ENCODE results near the gene RGS7. TPM values are rescaled to one million over a fixed set of nuclear protein-coding genes. Genes with fewer than 3 reads are reported as not detected.

RGS7 gene
- total RNA-seq, 1 donor from 2014 or later, result not detected

GRCh38 chr1:240936911-240937668 is 419.9 kb downstream of the RGS7 start:
- no peaks in the 10 kb centered on the region for H3K36me3 ChIP-seq (ENCODE audit: control insufficient read depth, insufficient read depth, low read length)
- FAIRE-seq (no peak), DNase-seq (ENCODE audit: low read depth) (no peak)
- no peak overlapping the region for H3K4me3 ChIP-seq (ENCODE audit: low read depth, low read length)
- no peaks in the 10 kb centered on the region for H3K27me3 ChIP-seq (ENCODE audit: control insufficient read depth, insufficient read depth, low read length)
- TF ChIP-seq, protein P1, sequence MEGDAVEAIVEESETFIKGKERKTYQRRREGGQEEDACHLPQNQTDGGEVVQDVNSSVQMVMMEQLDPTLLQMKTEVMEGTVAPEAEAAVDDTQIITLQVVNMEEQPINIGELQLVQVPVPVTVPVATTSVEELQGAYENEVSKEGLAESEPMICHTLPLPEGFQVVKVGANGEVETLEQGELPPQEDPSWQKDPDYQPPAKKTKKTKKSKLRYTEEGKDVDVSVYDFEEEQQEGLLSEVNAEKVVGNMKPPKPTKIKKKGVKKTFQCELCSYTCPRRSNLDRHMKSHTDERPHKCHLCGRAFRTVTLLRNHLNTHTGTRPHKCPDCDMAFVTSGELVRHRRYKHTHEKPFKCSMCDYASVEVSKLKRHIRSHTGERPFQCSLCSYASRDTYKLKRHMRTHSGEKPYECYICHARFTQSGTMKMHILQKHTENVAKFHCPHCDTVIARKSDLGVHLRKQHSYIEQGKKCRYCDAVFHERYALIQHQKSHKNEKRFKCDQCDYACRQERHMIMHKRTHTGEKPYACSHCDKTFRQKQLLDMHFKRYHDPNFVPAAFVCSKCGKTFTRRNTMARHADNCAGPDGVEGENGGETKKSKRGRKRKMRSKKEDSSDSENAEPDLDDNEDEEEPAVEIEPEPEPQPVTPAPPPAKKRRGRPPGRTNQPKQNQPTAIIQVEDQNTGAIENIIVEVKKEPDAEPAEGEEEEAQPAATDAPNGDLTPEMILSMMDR (IDR thresholded peaks at IDR 0.05; ENCODE audit: insufficient read depth, low read length, severe bottlenecking), result no peak

DNA sequence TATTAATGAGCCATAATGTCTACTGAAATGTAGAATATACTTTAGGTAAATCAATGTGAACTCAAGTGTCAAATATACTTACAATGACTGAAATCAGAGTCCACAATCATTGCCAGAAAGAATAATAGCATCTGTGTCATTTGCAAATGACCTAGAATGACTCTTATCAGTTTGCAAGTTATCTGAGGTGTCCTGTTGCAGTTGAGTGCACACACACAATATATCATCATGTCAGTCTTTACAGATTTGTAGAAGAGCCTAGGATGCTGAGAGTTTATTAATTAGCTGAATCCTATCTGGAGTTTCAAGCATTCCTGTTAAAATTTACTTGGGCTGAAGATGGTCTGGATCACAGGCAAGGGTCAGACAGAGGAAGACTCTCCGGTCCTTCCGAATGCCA is 421.1 kb downstream of the RGS7 start:
- H3K4me3 ChIP-seq (ENCODE audit: low read depth, low read length), result no peak overlapping the region
- TF ChIP-seq, protein P1 (IDR thresholded peaks at IDR 0.05; ENCODE audit: insufficient read depth, low read length, severe bottlenecking), result no peak
- no peaks in the 10 kb centered on the region for H3K36me3 ChIP-seq (ENCODE audit: control insufficient read depth, insufficient read depth, low read length)
- DNase-seq (ENCODE audit: low read depth) (no peak), FAIRE-seq (no peak)
- H3K27me3 ChIP-seq (ENCODE audit: control insufficient read depth, insufficient read depth, low read length), result no peaks in the 10 kb centered on the region

DNA sequence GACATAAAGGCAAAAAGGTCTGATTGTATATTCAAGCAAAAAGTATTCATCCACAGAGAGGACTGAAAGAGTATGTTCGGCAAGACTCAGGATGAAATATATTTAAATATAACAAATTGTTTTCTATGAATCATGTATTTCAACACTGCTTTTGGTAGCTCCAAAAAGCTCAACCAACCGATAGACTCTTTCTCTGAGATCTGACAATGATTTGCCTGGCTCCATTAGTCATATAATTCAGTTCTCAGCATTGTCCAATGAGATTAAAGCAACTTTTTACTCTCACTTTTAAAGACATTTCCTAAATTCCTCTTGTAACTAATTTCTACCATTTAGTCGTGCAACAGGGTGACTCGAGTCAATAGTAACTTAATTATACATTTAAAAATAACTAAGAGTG is 426.0 kb downstream of the RGS7 start:
- Histone ChIP-seq H3K4me3 (ENCODE audit: low read depth, low read length) (no peak overlapping the region), H3K36me3 (ENCODE audit: control insufficient read depth, insufficient read depth, low read length) (no peaks in the 10 kb centered on the region), H3K27me3 (ENCODE audit: control insufficient read depth, insufficient read depth, low read length) (no peaks in the 10 kb centered on the region)
- FAIRE-seq, result no peak
- TF ChIP-seq, protein P1 (IDR thresholded peaks at IDR 0.05; ENCODE audit: insufficient read depth, low read length, severe bottlenecking), result no peak
- DNase-seq (ENCODE audit: low read depth), result no peak

DNA sequence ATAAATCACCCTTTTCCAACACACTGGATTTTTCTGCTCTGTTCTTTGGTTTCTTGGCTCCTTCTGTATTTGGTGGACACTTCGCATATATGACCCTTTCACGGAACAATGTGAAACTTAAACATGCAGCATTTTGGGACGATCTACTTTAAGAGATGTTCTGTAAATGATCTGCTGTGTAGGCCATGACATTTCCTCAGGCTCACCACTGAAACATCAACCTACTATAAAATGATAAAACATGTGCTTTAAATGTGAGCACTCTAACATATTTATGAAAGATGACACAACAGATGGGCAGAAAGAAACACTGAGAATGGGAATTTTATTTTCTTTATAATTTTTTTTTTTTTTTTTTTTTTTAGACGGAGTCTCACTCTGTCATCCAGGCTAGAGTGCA is 428.7 kb downstream of the RGS7 start:
- TF ChIP-seq, protein P1 (IDR thresholded peaks at IDR 0.05; ENCODE audit: insufficient read depth, low read length, severe bottlenecking), result no peak
- H3K4me3 ChIP-seq (ENCODE audit: low read depth, low read length), result no peak overlapping the region
- no peaks in the 10 kb centered on the region for H3K27me3 ChIP-seq (ENCODE audit: control insufficient read depth, insufficient read depth, low read length)
- DNase-seq (ENCODE audit: low read depth), result no peak
- no peaks in the 10 kb centered on the region for H3K36me3 ChIP-seq (ENCODE audit: control insufficient read depth, insufficient read depth, low read length)
- FAIRE-seq, result no peak

GRCh38 chr1:240927821-240928220 is 429.2 kb downstream of the RGS7 start:
- no peaks in the 10 kb centered on the region for H3K36me3 ChIP-seq (ENCODE audit: control insufficient read depth, insufficient read depth, low read length)
- no peak overlapping the region for H3K4me3 ChIP-seq (ENCODE audit: low read depth, low read length)
- H3K27me3 ChIP-seq (ENCODE audit: control insufficient read depth, insufficient read depth, low read length), result no peaks in the 10 kb centered on the region
- TF ChIP-seq, protein P1 (IDR thresholded peaks at IDR 0.05; ENCODE audit: insufficient read depth, low read length, severe bottlenecking), result no peak
- FAIRE-seq, result no peak
- DNase-seq (ENCODE audit: low read depth), result no peak

GRCh38 chr1:240925273-240925672 is 431.7 kb downstream of the RGS7 start:
- Histone ChIP-seq H3K36me3 (ENCODE audit: control insufficient read depth, insufficient read depth, low read length) (no peaks in the 10 kb centered on the region), H3K27me3 (ENCODE audit: control insufficient read depth, insufficient read depth, low read length) (no peaks in the 10 kb centered on the region), H3K4me3 (ENCODE audit: low read depth, low read length) (no peak overlapping the region)
- no peak for DNase-seq (ENCODE audit: low read depth)
- no peak for FAIRE-seq
- TF ChIP-seq, protein P1 (IDR thresholded peaks at IDR 0.05; ENCODE audit: insufficient read depth, low read length, severe bottlenecking), result no peak
